ENCODE data around the gene DDX1.
"Not testable (repeated sequence)": the region's sequence is repeated elsewhere in the genome, so short reads cannot be mapped to it uniquely, and the experiment has no call there.

DDX1 gene

DNA sequence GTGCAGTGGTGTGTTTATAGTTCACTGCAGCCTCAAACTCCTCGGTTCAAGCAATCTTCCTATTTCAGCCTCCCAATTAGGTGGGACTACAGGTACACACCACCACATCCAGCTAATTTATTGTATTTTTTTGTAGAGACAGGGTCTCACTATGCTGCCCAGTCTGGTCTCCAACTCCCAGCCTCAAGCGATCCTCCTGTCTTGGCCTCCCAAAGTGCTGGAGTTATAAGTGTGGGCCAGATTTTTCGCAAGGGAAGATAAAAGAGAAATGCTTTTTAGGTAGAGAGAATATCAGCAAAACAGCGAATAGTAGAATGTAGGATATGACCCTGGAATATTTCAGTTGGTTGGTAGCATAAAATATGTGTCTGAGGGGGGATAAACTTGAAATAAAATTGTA lies 4.3 kb downstream of the DDX1 start:
- DNase-seq, result no peak

DNA sequence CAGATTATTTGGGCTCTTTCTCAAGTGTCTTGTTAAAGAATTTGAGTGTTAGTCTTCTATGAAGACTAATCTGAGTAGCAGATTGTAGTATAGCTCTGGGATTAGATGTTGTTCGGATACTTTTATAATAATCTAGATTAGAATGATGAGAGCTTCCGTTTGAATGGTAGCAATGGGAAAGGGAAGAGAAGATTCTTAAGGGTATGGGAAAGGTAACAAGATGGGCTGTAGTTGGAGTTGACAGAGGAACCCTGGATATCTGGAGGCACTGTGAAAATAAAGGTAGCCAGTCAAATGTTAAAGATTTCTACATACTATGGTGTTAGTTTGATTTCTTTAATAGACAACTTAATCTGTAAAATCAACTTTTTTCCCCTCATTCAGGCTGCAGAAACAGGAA lies 4.7 kb downstream of the DDX1 start:
- no peak for DNase-seq

DNA sequence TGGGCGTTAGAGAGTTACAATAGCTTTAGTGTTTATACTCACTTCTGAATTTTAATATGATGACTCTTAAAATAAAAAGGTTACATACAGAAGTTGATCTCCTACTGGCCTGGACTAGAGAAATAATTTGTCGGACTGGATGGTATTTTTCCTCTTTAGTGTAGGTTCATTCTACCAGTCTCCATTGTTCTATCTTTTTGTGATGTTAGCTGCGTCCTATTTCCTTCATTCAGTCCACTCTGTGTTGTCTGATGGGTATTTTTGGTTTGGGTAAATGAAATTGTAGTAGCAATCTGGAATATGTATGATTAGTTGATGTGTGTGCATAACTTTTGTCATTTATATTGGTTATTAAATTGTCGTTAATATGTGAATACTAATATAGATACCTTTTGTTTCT lies 5.3 kb downstream of the DDX1 start:
- no peak for DNase-seq

DNA sequence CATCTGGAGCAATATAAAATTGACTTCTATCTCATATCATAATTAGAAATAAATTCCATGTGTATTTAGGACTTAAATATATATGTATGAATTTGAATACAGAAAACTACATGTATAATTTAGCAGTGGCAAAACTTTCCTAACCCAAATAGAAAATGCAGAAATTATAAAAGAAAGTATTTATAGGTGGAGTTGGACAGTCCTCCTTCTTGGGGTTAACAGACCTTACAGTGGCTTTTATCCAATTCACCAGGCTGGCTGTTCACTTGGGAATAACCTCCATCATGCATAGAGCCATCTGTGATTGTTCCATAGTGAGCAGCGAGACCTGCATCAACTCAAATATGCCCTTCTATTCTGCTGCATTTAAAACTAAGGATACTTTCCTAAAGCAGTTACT lies 8.3 kb downstream of the DDX1 start:
- DNase-seq, result no peak

DNA sequence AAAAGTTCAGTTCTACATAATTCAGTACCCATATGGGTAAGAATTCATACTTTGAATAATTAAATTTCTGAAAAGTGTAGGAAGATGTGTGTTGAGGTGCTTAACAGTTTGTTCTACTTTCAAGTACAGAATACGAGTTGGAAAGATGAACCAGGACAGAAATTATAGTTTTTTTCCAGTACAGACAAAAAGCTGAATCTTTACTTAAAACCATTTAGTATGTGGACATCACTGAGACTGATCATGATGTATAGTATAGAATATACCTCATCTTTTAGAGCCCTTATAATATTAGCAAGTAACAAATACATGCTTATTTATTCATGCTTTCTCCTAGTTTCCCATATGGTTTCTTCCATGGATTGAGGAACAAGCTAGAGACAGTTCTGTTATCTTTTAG lies 10.0 kb downstream of the DDX1 start:
- no peak for DNase-seq

DNA sequence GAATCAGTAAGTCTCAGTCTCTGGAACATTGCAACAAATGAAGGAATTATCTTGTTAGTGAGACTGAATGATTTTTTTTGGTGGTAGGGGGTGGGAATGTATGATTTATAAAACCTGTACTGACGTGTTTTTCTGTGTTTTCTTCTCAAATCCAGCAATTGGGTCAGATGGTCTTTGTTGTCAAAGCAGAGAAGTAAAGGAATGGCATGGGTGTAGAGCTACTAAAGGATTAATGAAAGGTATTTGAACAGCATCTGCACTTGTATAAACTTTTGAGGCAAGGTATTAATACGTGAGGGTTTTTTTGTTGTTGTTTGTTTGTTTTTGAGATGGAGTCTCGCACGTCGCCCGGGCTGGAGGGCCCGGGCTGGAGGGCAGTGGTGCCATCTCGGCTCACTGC lies 10.7 kb downstream of the DDX1 start:
- DNase-seq, result no peak

DNA sequence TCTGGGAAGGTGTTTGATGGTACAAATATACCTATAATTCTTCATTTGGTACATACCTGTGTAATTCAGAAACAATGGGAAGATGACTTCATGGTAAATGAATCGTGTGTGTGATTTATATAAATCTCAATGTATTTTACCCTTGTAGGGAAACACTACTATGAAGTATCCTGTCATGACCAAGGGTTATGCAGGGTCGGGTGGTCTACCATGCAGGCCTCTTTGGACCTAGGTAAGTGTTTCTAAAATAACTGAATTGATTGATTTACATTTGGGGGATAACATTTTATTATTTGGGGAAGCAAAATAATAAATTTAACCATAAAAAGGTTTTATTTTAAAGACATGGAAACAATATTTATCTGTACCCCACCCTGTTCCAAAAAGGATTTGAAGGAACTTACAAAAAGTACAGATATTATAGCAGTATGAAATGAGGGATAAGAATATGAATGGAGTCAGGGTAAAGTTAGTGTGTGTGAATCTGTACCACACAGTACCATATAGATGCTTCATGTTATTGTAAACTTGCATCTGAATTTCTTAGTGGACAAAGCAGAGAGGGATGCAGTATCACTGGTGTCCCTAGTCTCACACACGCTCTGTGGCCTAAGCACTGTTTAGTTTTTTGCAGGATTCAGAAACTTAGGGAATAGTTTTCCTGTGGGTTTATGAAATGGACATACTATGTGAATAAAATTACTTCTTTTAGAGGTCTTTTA lies 11.5 kb downstream of the DDX1 start:
- DNase-seq, result no peak

DNA sequence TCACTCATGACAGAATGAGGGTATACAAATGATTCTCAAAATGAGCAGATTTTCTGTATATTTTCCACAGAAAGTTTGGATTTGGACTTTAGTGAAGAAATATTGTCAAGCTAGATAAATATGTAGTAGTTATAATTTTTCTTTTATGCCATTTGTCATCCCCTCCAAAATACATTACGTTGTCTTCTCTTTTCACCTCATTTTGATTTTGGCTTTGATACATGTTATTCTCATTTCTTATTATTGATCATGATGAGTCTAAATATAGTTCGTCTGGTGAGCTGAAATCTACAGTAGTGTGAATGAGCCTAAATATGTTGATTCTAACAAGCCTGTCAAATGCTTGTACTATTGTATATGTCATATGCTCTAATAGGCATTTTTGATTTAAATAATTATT lies 12.3 kb downstream of the DDX1 start:
- no peak for DNase-seq

DNA sequence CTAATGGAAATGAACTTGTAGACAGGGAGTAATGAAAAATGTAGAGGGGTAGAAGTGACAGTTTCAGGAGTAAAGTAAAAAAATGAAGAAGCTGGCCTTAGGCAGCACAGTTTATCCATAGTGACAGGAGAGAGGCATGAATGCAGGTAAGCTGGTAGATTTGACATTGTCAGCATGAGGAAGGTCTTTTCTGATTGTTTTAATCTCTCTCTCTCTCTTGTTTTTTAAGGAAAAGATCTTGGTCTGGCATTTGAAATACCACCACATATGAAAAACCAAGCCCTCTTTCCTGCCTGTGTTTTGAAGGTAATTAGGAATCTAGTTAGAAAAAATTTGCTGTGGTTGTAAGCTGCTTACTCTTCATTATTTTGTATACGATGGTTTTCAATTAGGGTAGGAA lies 14.1 kb downstream of the DDX1 start:
- DNase-seq, result no peak

DNA sequence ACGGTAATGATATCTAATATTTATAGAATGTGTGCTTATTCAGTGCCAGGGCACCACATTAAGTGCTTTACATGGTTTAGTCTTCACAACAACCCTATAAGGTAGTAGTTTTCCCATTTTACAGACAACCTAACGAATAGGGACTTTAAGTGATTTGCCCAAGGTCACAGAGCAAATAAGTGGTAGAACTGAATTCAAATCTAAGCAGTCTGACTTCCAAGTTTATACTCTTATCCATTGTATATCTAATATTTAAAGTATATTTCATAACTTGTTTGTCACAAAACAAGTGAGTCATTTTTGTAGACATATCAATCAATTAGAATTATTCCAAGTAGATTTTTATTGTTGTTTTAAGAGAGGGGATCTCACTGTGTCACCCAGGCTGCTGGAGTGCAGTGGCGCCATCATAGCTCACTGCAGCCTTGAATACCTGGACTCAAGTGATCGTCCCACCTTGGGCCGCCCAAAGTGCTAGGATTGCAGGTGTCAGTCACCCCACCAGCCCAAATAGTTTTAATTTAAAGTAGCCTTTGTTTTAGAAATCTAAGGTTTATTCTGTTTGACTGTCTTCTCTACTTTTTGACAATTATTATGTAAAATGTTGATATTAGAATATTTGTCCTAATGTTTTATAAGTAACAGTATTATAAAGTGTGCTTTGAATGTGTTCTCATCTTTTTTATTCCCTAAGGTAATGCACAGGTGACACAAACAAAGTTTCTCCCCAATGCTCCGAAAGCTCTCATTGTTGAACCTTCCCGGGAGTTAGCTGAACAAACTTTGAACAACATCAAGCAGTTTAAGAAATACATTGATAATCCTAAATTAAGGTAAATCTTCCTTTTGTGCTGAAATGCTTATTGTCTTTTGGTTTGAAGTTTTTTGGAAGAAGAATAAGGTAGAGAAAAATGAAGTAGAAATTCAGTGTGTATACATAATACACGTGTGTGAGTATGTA lies 15.1 kb downstream of the DDX1 start:
- no peak for DNase-seq

DNA sequence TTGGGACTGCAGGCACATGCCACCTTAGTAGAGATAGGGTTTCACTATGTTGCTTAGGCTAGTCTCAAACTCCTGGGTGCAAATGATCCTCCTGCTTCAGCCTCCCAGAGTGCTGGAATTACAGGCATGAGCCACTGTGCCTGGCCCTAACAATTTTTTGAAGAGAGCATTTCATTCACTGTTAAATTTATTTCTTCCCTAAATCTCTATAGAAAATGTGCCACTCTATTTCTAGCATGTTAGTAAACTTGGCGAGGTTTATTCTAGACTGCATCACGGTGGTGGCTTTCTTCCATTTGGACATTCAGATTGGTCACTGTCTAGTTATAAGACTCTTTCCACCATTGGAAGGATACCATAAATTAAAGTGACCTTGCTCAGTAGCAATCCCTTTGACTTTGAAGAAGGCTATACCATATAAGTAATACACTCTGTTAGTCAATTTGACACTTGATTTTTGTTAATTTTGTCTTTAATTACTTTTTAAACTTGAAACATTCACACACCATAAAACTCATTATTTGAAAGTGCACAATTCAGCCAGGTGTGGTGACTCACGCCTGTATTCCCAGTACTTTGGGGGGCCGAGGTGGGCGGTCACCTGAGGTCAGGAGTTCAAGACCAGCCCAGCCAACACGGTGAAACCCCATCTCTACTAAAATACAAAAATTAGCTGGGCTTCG lies 16.2 kb downstream of the DDX1 start:
- DNase-seq, result no peak

DNA sequence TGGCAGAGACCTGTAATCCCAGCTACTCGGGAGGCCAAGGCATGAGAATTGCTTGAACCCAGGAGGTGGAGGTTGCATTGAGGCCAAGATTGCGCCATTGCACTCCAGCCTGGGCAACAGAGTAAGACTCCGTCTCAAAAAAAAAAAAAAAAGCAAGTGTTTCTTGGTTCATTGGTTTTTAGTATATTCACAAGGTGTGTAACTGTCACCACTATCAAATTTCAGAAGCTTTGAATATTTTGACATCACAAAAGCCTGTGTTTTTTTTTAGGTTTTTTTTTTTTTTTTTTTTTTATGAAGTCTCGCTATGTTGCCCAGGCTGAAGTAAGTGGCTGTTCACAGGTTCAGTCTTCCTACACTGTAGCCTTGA lies 16.7 kb downstream of the DDX1 start:
- no peak for DNase-seq

DNA sequence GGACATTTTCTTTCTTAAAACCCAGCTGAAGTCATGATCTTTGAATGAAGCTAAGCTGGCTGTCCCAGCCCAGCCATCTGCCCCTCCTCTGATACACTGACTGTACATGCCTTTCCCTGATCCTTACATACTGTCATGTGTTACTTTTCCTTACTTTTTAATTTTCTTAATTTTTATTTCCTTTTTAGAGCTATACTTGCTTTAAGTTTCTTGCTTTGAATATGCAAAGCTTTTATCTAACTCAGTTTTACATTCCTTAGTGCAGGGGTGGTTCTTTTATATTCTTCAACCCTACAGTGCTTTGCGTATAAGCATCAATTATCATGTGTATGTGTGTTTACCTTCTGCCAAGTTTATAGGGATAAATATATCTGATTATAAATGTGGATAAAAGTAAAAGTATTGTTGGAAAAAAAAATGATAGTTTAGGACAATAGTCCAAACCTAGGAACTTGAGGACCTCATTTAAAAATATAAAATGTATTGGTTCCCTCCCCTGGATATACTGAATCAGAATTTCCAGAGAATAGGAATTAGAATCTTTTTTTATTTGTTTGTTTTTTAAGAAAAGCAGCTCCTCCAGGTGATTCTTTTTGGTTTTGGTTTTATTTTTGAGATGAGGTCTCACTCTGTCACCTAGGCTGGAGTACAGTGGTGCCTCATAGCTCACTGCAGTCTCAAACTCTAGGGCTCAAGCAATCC lies 17.8 kb downstream of the DDX1 start:
- no peak for DNase-seq

DNA sequence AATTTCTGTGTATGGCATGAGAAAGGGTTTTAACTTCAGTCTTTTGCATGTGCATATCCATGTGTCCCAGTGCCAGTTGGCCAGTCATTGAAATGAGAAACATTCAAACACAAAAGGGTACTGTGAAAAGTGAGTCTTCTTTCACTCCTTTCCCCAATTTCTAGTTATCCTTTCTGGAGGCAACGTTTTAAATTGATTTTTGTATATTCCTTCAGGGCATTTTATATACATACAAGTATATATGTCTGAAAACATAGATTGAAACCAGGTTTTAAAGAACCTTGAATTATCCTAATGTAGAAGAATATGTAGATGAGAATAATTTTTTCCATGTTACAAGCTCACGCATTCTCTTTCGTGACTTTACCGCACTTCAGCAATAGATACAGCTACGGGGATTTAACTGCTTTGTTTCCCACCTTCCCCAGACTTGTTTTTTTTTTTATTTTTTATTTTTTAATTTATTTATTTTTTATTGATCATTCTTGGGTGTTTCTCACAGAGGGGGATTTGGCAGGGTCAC lies 18.8 kb downstream of the DDX1 start:
- no peak for DNase-seq

DNA sequence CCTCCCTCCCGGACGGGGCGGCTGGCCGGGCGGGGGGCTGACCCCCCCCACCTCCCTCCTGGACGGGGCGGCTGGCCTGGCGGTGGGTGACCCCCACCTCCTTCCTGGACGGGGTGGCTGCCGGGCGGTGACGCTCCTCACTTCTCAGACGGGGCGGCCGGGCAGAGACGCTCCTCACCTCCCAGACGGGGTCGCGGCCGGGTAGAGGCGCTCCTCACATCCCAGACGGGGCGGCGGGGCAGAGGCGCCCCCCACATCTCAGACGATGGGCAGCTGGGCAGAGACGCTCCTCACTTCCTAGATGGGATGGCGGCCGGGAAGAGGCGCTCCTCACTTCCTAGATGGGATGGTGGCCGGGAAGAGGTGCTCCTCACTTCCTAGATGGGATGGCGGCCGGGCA lies 20.4 kb downstream of the DDX1 start:
- not testable (repeated sequence) for DNase-seq

DNA sequence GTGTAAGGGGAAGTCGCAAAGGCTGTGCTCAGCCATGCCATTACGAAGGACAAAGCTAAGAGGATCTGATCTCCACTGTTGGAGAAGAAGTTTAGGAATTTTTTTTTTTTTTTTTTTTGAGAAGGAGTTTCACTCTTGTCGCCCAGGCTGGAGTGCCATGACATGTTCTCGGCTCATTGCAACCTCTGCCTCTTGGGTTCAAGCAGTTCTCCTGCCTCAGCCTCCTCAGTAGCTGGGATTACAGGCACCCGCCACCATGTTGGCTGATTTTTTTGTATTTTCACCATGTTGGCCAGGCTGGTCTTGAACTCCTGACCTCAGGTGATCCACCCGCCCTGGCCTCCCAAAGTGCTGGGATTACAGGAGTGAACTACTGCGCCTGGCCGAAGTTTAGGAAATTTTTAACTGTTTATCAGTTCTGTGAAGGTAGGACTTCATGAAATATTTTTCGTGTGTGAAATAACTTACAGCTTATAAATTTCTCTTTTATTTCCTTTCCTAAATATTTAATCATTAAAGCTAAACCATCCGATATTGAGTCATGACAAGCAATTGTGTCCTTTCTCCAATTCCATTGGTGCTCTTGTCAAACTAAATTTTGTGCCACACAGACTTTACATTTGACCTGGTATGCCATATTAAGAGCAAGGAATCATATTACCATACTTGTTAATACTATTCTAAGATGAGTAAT lies 22.2 kb downstream of the DDX1 start:
- DNase-seq, result no peak

DNA sequence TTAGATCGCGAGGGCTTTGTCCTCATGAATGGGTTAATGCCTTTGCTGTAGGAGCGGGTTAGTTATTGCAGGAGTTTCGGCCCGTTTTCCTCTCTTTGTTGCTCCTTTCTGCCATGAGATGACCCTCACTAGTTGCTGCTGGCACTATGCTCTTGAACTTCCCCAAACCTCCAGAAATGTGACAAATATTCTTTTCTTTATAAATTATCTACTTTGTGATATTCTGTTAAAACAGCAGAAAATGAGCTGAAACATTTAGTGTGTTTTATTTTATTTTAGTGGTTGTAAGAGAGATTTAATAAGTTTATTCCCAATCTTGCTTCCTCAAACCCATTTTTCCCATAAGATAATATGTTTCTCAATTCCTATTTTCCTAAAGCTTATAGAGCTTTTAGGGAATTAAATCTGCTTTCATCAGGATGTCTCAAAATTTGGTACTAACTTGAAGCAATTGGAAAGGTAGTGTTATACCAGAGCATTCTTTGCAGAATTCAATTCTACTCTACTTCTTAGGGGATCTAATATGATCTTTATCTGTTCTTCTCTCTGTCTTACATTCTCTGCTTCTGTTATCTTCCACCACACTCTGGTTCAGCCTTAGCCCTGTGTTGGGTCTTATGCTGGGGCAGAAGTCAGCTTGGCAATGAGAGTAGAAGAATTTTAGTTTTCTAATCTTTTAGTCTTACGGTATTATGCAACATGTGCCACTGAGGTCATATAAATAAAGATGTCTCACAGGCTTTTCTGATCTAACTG lies 23.1 kb downstream of the DDX1 start:
- DNase-seq, result no peak

DNA sequence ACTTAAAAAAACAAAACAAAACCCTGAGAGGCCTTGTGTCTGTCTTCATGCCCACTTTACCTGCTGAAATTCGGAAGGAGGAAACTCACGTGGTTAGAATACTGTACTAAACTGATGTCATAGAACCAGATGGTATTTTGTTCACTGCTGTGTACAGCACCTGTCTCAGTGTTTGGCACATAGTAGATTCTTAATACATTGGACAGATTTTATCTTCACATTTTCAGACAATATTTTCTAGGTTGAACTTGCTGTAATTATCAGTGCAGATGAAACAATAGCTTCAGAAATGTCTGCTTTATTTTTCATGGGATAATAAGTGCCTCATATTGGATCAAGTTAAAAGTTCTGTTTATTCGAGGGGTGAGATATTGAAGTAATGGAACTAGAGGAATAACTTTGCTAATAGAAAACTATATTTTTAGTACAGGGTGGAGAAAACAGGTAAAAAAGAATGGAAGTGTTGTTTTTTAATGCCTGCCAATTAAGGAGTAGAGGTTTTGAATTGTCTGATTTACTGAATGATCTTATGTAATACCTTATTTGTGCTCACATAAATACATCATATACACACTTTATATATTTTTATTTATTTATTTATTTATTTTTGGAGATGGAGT lies 23.7 kb downstream of the DDX1 start:
- DNase-seq, result no peak

DNA sequence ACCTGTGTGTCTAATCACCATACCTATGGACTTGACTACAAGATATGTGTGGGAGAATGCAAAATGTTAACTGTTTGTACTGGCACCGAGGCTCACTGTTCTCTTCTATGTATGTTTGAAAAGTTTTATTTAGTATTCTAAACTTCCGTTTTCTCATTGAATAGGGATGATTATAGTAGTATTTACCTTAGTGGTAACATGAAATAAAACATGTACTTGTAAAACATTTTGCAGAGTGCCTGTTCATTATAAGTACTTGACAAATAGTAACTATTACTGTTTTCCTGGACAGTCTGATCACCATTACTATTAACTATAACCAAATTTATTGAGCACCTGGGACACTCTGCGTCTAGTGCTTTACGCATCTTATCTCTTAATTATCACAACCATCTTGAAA lies 24.8 kb downstream of the DDX1 start:
- no peak for DNase-seq

DNA sequence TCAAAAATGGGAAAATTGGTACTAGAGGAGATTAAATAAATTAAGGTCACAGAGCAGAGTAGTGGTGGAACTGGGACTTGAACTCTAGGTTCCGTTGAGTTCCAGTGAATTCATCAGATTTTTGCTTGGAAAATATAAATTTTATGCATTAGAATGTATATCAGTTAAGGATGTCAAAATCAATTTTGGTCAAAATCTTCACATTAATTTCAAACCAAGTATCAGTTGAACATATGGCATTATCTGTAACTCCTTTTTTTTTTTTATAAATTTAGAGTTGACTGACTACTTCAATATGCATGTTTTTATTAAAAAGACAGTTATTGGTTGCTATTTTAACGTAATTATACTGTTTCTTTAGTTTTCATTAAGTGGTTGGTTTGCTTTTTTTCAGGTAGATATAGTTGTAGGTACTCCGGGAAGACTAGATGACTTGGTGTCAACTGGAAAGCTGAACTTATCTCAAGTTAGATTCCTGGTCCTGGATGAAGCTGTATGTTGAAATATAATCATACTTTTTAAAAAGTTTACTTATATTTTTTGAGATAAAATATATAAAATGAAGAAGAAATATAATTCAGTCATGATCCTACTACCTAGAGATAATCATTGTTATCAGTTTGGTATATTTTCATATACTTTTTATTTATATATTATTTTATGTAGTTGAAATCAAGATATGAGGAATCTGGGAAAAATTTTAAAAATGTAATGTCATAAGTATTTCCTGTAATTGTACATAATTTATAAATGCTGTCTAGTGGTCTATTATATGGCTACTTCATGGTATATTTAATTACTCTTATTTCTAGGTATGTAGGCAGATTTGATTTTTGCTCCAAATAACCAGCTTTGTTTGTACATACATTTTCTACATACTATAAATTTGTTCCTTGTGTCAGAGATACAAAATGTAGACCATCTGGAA lies 25.4 kb downstream of the DDX1 start:
- no peak for DNase-seq
